NCI-H345 treated with DMSO at 0.1 percent for 48 hours (cell line): Measurements from ENCODE around the gene PRCD.
A peak's percentile ranks its signal among the peaks of the same experiment; 100 is the strongest.
"Not testable (repeated sequence)": the region's sequence is repeated elsewhere in the genome, so short reads cannot be mapped to it uniquely, and the experiment has no call there.

ENCODE experiments used
- DNase-seq: peaks from one replicate; lab custom pipeline; 2025; ENCODE audit not compliant: unreplicated experiment; lab: John Stamatoyannopoulos, UW

The PRCD gene

GRCh38 chr17:76551685-76552084, 11.8 kb downstream of the PRCD start:
- no peak for DNase-seq

- DNase-seq, result no peak
Measured at GRCh38 chr17:76553178-76553908, 13.5 kb downstream of the PRCD start.

- no peak for DNase-seq
Measured at GRCh38 chr17:76554131-76554530, 14.3 kb downstream of the PRCD start.

GRCh38 chr17:76556765-76557367, 17.0 kb downstream of the PRCD start:
- no peak for DNase-seq

- peak; percentile 97 for DNase-seq
Measured at GRCh38 chr17:76557368-76558197, 17.7 kb downstream of the PRCD start.

GRCh38 chr17:76558198-76559095, 18.6 kb downstream of the PRCD start:
- DNase-seq, result peak; percentile 36

GRCh38 chr17:76559460-76559859, 19.6 kb downstream of the PRCD start:
- DNase-seq, result not testable (repeated sequence)

- no peak for DNase-seq
Measured at GRCh38 chr17:76560036-76560876, 20.4 kb downstream of the PRCD start.

GRCh38 chr17:76560877-76561221, 21.0 kb downstream of the PRCD start:
- DNase-seq, result no peak

GRCh38 chr17:76561332-76561731, 21.5 kb downstream of the PRCD start:
- no peak for DNase-seq

- DNase-seq, result no peak
Measured at GRCh38 chr17:76561799-76562268, 22.0 kb downstream of the PRCD start.

GRCh38 chr17:76562734-76563148, 22.9 kb downstream of the PRCD start:
- no peak for DNase-seq

GRCh38 chr17:76563359-76563758, 23.5 kb downstream of the PRCD start:
- DNase-seq, result not testable (repeated sequence)

GRCh38 chr17:76564991-76565727, 25.3 kb downstream of the PRCD start:
- DNase-seq, result not testable (repeated sequence)

GRCh38 chr17:76565728-76566612, 26.1 kb downstream of the PRCD start:
- DNase-seq, result no peak

GRCh38 chr17:76566613-76566943, 26.7 kb downstream of the PRCD start:
- no peak for DNase-seq

- no peak for DNase-seq
Measured at GRCh38 chr17:76566988-76567431, 27.2 kb downstream of the PRCD start.
